Measurements from ENCODE around the gene RPRD1B. TPM values are rescaled to one million over a fixed set of nuclear protein-coding genes. Genes with fewer than 3 reads are reported as not detected.
"Not testable (repeated sequence)": the region's sequence is repeated elsewhere in the genome, so short reads cannot be mapped to it uniquely, and the experiment has no call there.

RPRD1B gene
- total and polyA plus RNA-seq, 8 donors: 25.7 to 50.9 (median 47.4) TPM

- no peaks in the 10 kb centered on the region for H3K9me3 ChIP-seq
- intact Hi-C loops (cut with DNase I): no loop called here
- no peaks in the 10 kb centered on the region for H3K27me3 ChIP-seq
- peaks cover 24 to 66% of the 10 kb centered on the region in 2 donors for H3K4me1 ChIP-seq
- TF ChIP-seq, protein P1, sequence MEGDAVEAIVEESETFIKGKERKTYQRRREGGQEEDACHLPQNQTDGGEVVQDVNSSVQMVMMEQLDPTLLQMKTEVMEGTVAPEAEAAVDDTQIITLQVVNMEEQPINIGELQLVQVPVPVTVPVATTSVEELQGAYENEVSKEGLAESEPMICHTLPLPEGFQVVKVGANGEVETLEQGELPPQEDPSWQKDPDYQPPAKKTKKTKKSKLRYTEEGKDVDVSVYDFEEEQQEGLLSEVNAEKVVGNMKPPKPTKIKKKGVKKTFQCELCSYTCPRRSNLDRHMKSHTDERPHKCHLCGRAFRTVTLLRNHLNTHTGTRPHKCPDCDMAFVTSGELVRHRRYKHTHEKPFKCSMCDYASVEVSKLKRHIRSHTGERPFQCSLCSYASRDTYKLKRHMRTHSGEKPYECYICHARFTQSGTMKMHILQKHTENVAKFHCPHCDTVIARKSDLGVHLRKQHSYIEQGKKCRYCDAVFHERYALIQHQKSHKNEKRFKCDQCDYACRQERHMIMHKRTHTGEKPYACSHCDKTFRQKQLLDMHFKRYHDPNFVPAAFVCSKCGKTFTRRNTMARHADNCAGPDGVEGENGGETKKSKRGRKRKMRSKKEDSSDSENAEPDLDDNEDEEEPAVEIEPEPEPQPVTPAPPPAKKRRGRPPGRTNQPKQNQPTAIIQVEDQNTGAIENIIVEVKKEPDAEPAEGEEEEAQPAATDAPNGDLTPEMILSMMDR (IDR thresholded peaks at IDR 0.05): no peak
- peaks cover 0 to 7% of the 10 kb centered on the region in 2 donors for H3K36me3 ChIP-seq
- H3K27ac ChIP-seq: peak overlapping the region; percentile 20 to 88
- DNase-seq (no peak), ATAC-seq (peak; percentile 41)
- H3K4me3 ChIP-seq: no peak overlapping the region
Measured at GRCh38 chr20:38095017-38095686, 61.6 kb downstream of the RPRD1B start.

- DNase-seq (no peak), ATAC-seq (no peak)
- Histone ChIP-seq H3K36me3 (no peaks in the 10 kb centered on the region), H3K27ac (peak overlapping the region in 1 of 2 donors; percentile 20), H3K4me3 (no peak overlapping the region), H3K27me3 (no peaks in the 10 kb centered on the region), H3K9me3 (peaks cover 0 to 3% of the 10 kb centered on the region in 2 donors), H3K4me1 (peaks cover 18 to 35% of the 10 kb centered on the region in 2 donors)
- TF ChIP-seq, protein P1 (IDR thresholded peaks at IDR 0.05): no peak
- intact Hi-C loops (cut with DNase I): no loop called here
Measured at GRCh38 chr20:38098952-38099351, 65.4 kb downstream of the RPRD1B start.

DNA sequence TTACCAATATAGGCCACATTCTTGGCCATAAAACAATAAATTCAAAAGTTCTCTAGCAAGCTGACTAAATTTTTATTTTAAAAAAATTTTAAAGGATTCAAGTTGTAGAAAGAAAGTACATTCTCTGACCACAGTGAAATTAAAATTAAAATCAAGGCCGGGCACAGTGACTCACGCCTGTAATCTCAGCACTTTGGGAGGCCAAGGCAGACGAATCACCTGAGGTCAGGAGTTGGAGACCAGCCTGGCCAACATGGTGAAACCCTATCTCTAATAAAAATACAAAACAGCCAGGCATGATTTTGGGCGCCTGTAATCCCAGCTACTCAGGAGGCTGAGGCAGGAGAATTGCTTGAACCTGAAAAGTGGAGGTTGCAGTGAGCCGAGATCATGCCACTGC, 68.7 kb downstream of the RPRD1B start:
- DNase-seq; H3K4me3 ChIP-seq; intact Hi-C loops (cut with DNase I); H3K27ac ChIP-seq; H3K36me3 ChIP-seq; ATAC-seq; H3K9me3 ChIP-seq; H3K27me3 ChIP-seq: not testable (repeated sequence)
- peaks cover 5 to 12% of the 10 kb centered on the region in 2 donors for H3K4me1 ChIP-seq

- intact Hi-C loops (cut with DNase I): no loop called here
- H3K9me3 ChIP-seq: peaks cover 0 to 3% of the 10 kb centered on the region in 2 donors
Measured at GRCh38 chr20:38104285-38104684, 70.7 kb downstream of the RPRD1B start.

DNA sequence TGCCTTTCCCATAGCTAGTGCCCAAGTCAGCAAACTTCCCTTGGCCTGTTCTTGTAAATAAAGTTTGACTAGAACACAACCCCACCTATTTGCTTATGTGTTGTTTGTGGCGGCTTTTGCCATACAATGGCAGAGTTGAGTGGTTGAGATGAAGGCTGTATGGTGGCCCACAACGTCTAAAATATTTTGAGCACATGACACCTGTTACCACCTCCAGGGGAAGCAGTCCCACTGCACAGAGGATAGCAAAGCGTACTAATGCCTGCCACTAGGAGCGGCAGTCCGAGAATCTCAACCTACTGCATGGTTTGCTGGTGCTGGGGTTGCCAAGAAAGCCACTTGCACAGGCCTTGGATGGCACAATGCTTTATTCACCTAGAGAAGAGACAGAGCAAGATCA, 72.9 kb downstream of the RPRD1B start:
- TF ChIP-seq, protein P1 (IDR thresholded peaks at IDR 0.05): no peak
- Histone ChIP-seq H3K36me3 (no peaks in the 10 kb centered on the region), H3K4me3 (no peak overlapping the region), H3K27me3 (no peaks in the 10 kb centered on the region), H3K27ac (no peak overlapping the region), H3K9me3 (no peaks in the 10 kb centered on the region), H3K4me1 (peaks cover 11 to 21% of the 10 kb centered on the region in 2 donors)
- ATAC-seq (no peak), DNase-seq (no peak)
- intact Hi-C loops (cut with DNase I): no loop called here

More at GRCh38 chr20:38104285-38104684, 70.7 kb downstream of the RPRD1B start:
- Histone ChIP-seq H3K4me1 (peaks cover under 1 to 12% of the 10 kb centered on the region in 2 donors), H3K27ac (no peak overlapping the region), H3K36me3 (no peaks in the 10 kb centered on the region), H3K4me3 (no peak overlapping the region), H3K27me3 (no peaks in the 10 kb centered on the region)
- TF ChIP-seq, protein P1 (IDR thresholded peaks at IDR 0.05): no peak
- no peak for ATAC-seq
- DNase-seq: no peak

DNA sequence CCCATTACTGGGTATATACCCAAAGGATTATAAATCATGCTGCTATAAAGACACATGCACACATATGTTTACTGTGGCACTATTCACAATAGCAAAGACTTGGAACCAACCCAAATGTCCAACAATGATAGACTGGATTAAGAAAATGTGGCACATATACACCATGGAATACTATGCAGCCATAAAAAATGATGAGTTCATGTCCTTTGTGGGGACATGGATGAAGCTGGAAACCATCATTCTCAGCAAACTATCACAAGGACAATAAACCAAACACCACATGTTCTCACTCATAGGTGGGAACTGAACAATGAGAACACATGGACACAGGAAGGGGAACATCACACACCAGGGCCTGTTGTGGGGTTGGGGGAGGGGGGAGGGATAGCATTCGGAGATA, 73.8 kb downstream of the RPRD1B start:
- H3K36me3 ChIP-seq; intact Hi-C loops (cut with DNase I); H3K27ac ChIP-seq; H3K9me3 ChIP-seq; H3K27me3 ChIP-seq; ATAC-seq; DNase-seq; H3K4me3 ChIP-seq: not testable (repeated sequence)
- H3K4me1 ChIP-seq: peaks cover 11 to 21% of the 10 kb centered on the region in 2 donors

GRCh38 chr20:38107916-38108315, 74.4 kb downstream of the RPRD1B start:
- H3K4me1 ChIP-seq: peaks cover 11 to 21% of the 10 kb centered on the region in 2 donors
- H3K27ac ChIP-seq: peak overlapping the region in 1 of 2 donors; percentile 18
- H3K9me3 ChIP-seq; ATAC-seq; H3K27me3 ChIP-seq; DNase-seq; H3K4me3 ChIP-seq; H3K36me3 ChIP-seq; intact Hi-C loops (cut with DNase I): not testable (repeated sequence)

All from left lung (tissue), 10 donors.